GM19452 (cell line): Measurements from ENCODE around the gene BRF1.

Source experiments
- ATAC-seq: cut with Tn5 transposase; IDR thresholded peaks from one replicate; pipeline ENCODE4 v1.9.1; 2021; ENCODE audit not compliant: unreplicated experiment

Gene BRF1

GRCh38 chr14:105211086-105211757 is 89.6 kb downstream of the BRF1 start:
- ATAC-seq = no peak

GRCh38 chr14:105210266-105211025 is 90.4 kb downstream of the BRF1 start:
- ATAC-seq = no peak

GRCh38 chr14:105209646-105210045 is 91.2 kb downstream of the BRF1 start:
- no peak for ATAC-seq

- ATAC-seq = no peak
Measured at GRCh38 chr14:105209091-105209490, 91.7 kb downstream of the BRF1 start.

GRCh38 chr14:105208738-105209075 is 92.1 kb downstream of the BRF1 start:
- no peak for ATAC-seq

- no peak for ATAC-seq
Measured at GRCh38 chr14:105207996-105208737, 92.6 kb downstream of the BRF1 start.

GRCh38 chr14:105207460-105207901 is 93.3 kb downstream of the BRF1 start:
- no peak for ATAC-seq

- ATAC-seq = no peak
Measured at GRCh38 chr14:105206873-105207272, 93.9 kb downstream of the BRF1 start.

- no peak for ATAC-seq
Measured at GRCh38 chr14:105205673-105206208, 95.1 kb downstream of the BRF1 start.

- no peak for ATAC-seq
Measured at GRCh38 chr14:105204931-105205672, 95.7 kb downstream of the BRF1 start.

GRCh38 chr14:105204206-105204930 is 96.4 kb downstream of the BRF1 start:
- no peak for ATAC-seq

- no peak for ATAC-seq
Measured at GRCh38 chr14:105203701-105204100, 97.1 kb downstream of the BRF1 start.

- no peak for ATAC-seq
Measured at GRCh38 chr14:105203057-105203531, 97.7 kb downstream of the BRF1 start.

GRCh38 chr14:105201925-105202513 is 98.8 kb downstream of the BRF1 start:
- ATAC-seq = no peak

- no peak for ATAC-seq
Measured at GRCh38 chr14:105201156-105201924, 99.5 kb downstream of the BRF1 start.

- ATAC-seq = no peak
Measured at GRCh38 chr14:105200641-105201040, 100.2 kb downstream of the BRF1 start.

GRCh38 chr14:105200074-105200473 is 100.7 kb downstream of the BRF1 start:
- ATAC-seq = no peak

- no peak for ATAC-seq
Measured at GRCh38 chr14:105199093-105199492, 101.7 kb downstream of the BRF1 start.

GRCh38 chr14:105198588-105198987 is 102.2 kb downstream of the BRF1 start:
- ATAC-seq = no peak
